Mammary epithelial cell (primary cell): Measurements from ENCODE around the gene CLDND2.

Experiments
- EZH2 ChIP-seq: IDR thresholded peaks from 2 replicates; pipeline ENCODE4 v1.6.1; 2012; ENCODE audit warnings: low read length, inconsistent platforms, borderline replicate concordance
- TF ChIP-seq, protein P1 (sequence below), 2 donors: IDR thresholded peaks in 1 of 2; conservative IDR thresholded peaks in 1 of 2; 2 replicates each; pipeline ENCODE4 v1.5.1; 2011 to 2012; ENCODE audit warnings: inconsistent platforms in 2 of 2, low read length in 2 of 2, mild to moderate bottlenecking in 2 of 2, control low read depth in 1 of 2, low read depth in 1 of 2; ENCODE audit not compliant: insufficient read depth in 1 of 2; ENCODE audit errors: extremely low read depth in 1 of 2

DNA sequence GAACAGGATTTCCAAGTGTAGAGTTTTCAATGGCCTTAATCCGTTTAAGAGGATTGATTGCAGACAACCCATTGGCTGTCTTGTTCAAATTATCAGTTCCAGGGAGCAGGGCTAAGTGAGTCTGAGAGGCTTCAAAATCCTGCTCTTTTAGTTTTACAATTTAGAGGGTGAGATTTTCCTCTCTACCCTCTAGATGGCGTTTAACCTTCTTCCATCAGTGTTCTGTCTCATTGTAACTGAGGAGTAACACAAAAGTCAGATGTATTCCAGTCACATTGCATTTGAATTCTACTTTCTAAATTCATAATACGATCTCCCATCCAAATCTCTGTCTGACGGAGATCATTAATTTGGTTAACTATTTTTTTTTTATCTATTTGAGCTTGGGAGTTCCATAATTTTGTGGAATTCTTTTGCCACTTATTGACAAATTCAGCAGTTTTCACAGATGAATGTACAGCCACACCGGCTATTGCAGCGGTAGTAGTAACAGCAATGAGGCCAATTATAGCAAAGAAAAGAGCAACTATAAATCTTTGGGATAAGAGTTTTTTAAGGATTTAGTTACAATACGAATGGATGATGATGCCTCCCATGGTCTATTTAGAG, 29.4 kb upstream of the CLDND2 start:
- TF ChIP-seq, protein P1, sequence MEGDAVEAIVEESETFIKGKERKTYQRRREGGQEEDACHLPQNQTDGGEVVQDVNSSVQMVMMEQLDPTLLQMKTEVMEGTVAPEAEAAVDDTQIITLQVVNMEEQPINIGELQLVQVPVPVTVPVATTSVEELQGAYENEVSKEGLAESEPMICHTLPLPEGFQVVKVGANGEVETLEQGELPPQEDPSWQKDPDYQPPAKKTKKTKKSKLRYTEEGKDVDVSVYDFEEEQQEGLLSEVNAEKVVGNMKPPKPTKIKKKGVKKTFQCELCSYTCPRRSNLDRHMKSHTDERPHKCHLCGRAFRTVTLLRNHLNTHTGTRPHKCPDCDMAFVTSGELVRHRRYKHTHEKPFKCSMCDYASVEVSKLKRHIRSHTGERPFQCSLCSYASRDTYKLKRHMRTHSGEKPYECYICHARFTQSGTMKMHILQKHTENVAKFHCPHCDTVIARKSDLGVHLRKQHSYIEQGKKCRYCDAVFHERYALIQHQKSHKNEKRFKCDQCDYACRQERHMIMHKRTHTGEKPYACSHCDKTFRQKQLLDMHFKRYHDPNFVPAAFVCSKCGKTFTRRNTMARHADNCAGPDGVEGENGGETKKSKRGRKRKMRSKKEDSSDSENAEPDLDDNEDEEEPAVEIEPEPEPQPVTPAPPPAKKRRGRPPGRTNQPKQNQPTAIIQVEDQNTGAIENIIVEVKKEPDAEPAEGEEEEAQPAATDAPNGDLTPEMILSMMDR (conservative IDR thresholded peaks at IDR 0.05 in 1 of 2, IDR thresholded peaks at IDR 0.05 in 1 of 2; ENCODE audit: extremely low read depth in 1 of 2, insufficient read depth in 1 of 2, low read depth in 1 of 2, low read length in 2 of 2), result peak; percentile 27 to 59
- no peak for TF ChIP-seq EZH2
